22Rv1 (cell line): ENCODE data around the gene ASB15.

Experiments used
- CTCF ChIP-seq: fragments of 450-650 bp; IDR thresholded peaks from 2 replicates; pipeline ENCODE4 v1.5.1; 2017; ENCODE audit warnings: mild to moderate bottlenecking
- ZFX ChIP-seq: fragments of 450-650 bp; IDR thresholded peaks from 2 replicates; pipeline ENCODE4 v1.6.1; 2017; ENCODE audit warnings: antibody characterized with exemption, borderline replicate concordance

GRCh38 chr7:123637878-123638277 is 36.3 kb downstream of the ASB15 start:
- TF ChIP-seq CTCF (no peak), ZFX (no peak)
